ENCODE results near the gene KIAA1191. TPM values are rescaled to one million over a fixed set of nuclear protein-coding genes. Genes with fewer than 3 reads are reported as not detected.
A peak's percentile ranks its signal among the peaks of the same experiment; 100 is the strongest.

The KIAA1191 gene, protein sequence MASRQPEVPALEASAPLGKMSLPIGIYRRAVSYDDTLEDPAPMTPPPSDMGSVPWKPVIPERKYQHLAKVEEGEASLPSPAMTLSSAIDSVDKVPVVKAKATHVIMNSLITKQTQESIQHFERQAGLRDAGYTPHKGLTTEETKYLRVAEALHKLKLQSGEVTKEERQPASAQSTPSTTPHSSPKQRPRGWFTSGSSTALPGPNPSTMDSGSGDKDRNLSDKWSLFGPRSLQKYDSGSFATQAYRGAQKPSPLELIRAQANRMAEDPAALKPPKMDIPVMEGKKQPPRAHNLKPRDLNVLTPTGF
- total RNA-seq, result 61.9 and 69.5 TPM in 2 replicates

DNA sequence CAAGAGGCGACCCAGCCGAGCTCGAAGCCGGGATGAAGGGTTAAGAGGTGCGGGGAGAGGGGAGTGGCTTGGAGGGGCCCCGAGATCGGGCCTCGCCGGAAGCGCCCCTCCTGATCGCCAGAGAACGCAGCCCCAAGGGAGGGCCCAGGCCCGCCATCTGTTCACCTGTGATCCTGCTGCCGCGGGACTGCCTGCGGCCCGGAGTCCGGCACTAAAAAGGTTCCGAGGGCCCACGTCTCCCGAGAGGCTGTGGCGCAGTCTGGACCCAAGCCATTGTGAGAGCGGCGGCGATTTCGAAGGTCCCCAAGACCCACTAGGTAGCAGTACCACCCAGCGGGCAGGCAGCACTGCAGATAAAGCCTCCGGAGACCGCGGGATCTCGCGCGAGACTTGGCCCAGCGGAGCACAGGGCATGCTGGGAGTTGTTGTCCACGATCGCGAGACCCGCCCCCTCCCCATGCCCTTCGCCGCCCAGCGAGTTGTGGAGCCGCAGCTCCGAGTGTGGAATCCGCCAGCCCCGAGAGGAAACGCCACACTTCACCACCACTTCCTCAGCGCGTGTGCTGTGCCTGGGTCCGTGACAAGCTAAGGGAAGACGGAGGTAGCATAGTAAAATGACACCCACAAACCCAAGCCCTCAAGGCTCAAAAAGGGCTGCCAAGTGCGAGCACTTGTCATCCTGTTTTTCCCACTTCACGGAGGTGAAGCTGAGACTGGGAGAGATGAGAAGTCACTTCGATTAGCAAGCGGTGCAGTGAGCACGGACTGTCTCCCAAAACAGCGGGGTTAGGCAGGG lies at the start of gene KIAA1191:
KIAA1191 (minus strand) TSS at position 328 of the 796 bp plus-strand sequence. CDS start 2,256 bp downstream, outside the sequence.
- Histone ChIP-seq H4K20me1 (ENCODE audit: insufficient read depth, low read length) (peaks cover 14% of the 10 kb centered on the region), H3K4me1 (ENCODE audit: insufficient read depth, low read length) (peaks cover 15% of the 10 kb centered on the region), H2AFZ (ENCODE audit: low read length) (peak within 1 kb of the TSS; percentile 99), H3K4me2 (ENCODE audit: insufficient read depth, low read length) (peak within 1 kb of the TSS; percentile 93), H3K79me2 (ENCODE audit: insufficient read depth, low read length) (peaks cover 46% of the 10 kb centered on the region), H3K4me3 (ENCODE audit: insufficient read depth, low read length) (peak within 1 kb of the TSS; percentile 99), H3K36me3 (ENCODE audit: insufficient read depth, low read length) (peaks cover 12% of the 10 kb centered on the region), H3K27ac (ENCODE audit: low read depth, low read length) (peak within 1 kb of the TSS; percentile 77), H3K27me3 (ENCODE audit: insufficient read depth, low read length) (no peaks in the 10 kb centered on the region), H3K9me3 (ENCODE audit: low read depth, low read length) (no peaks in the 10 kb centered on the region)
- TF ChIP-seq, protein P1, sequence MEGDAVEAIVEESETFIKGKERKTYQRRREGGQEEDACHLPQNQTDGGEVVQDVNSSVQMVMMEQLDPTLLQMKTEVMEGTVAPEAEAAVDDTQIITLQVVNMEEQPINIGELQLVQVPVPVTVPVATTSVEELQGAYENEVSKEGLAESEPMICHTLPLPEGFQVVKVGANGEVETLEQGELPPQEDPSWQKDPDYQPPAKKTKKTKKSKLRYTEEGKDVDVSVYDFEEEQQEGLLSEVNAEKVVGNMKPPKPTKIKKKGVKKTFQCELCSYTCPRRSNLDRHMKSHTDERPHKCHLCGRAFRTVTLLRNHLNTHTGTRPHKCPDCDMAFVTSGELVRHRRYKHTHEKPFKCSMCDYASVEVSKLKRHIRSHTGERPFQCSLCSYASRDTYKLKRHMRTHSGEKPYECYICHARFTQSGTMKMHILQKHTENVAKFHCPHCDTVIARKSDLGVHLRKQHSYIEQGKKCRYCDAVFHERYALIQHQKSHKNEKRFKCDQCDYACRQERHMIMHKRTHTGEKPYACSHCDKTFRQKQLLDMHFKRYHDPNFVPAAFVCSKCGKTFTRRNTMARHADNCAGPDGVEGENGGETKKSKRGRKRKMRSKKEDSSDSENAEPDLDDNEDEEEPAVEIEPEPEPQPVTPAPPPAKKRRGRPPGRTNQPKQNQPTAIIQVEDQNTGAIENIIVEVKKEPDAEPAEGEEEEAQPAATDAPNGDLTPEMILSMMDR (IDR thresholded peaks at IDR 0.05; ENCODE audit: extremely low read depth, low read depth, low read length), result no peak
- DNase-seq (ENCODE audit: insufficient read length, low spot score, missing footprints), result peak; percentile 99

DNA sequence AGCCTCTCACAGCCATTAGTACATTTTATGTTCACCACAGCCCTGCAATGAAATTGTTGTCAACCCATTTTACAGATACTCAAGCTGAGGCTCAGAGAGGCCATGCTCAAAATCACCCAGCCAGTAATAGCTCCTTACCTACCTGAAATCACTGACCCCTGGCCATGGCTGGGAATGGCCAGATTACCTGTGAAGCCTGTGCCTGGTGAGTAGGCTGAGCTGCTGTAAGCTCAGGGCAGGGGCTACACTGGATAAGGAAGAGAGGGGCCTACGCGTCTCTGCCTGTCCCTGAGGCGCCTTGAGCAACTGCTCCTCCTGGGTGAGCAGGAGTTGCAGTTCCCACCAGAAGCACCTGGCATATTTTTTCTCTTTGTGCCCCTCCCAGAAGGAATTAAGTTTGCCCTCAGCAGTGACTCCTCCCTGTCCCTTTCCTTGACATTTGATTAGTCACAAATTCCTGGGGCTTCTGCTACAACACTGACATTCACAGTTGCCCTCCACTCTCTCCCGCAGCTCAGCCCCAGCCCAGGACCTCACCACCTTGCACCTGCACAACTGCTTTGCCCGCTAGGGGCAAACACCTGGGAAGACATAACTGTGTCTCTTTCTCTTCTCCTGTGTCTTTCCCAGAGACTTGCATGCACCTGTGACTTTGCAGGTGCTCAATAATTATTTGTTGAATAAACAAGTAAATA lies 49.1 kb upstream of the KIAA1191 start:
- DNase-seq (ENCODE audit: insufficient read length, low spot score, missing footprints), result peak; percentile 57
- Histone ChIP-seq H3K4me3 (ENCODE audit: insufficient read depth, low read length) (no peak overlapping the region), H2AFZ (ENCODE audit: low read length) (no peak overlapping the region), H3K4me1 (ENCODE audit: insufficient read depth, low read length) (peaks cover 12% of the 10 kb centered on the region), H3K27ac (ENCODE audit: low read depth, low read length) (no peak overlapping the region), H4K20me1 (ENCODE audit: insufficient read depth, low read length) (peaks cover 45% of the 10 kb centered on the region), H3K79me2 (ENCODE audit: insufficient read depth, low read length) (peaks cover 49% of the 10 kb centered on the region), H3K36me3 (ENCODE audit: insufficient read depth, low read length) (peaks cover 16% of the 10 kb centered on the region), H3K27me3 (ENCODE audit: insufficient read depth, low read length) (no peaks in the 10 kb centered on the region), H3K9me3 (ENCODE audit: low read depth, low read length) (no peaks in the 10 kb centered on the region), H3K4me2 (ENCODE audit: insufficient read depth, low read length) (no peak overlapping the region)
- TF ChIP-seq, protein P1 (IDR thresholded peaks at IDR 0.05; ENCODE audit: extremely low read depth, low read depth, low read length), result no peak

DNA sequence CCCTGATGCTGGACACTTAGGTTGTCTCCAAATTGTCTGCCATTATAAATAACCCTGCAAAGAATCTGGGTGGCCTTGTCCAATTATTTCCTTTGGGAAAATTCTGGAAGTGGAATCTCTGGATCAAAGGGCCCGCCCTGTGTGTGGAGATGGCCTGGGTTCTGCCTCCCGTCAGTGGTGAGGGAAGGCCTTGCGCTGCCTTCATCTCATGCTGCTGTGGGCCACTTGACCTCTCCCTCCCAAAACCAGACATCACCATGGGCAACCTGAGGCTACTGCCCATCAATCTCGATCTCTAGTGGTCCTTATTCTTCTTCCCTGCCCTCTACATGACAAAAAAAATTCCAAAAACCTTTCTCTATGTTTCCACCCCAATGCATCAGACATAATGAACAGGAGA lies 48.2 kb upstream of the KIAA1191 start:
- H2AFZ ChIP-seq (ENCODE audit: low read length), result no peak overlapping the region
- no peaks in the 10 kb centered on the region for H3K9me3 ChIP-seq (ENCODE audit: low read depth, low read length)
- peaks cover 40% of the 10 kb centered on the region for H3K79me2 ChIP-seq (ENCODE audit: insufficient read depth, low read length)

More for the DNA sequence above, 48.2 kb upstream of the KIAA1191 start:
- H3K27ac ChIP-seq (ENCODE audit: low read depth, low read length), result no peak overlapping the region
- TF ChIP-seq, protein P1 (IDR thresholded peaks at IDR 0.05; ENCODE audit: extremely low read depth, low read depth, low read length), result no peak
- H3K4me1 ChIP-seq (ENCODE audit: insufficient read depth, low read length), result peaks cover 5% of the 10 kb centered on the region
- H3K4me2 ChIP-seq (ENCODE audit: insufficient read depth, low read length), result no peak overlapping the region
- H3K27me3 ChIP-seq (ENCODE audit: insufficient read depth, low read length), result no peaks in the 10 kb centered on the region
- H3K36me3 ChIP-seq (ENCODE audit: insufficient read depth, low read length), result peaks cover 16% of the 10 kb centered on the region
- peaks cover 39% of the 10 kb centered on the region for H4K20me1 ChIP-seq (ENCODE audit: insufficient read depth, low read length)
- peak; percentile 53 for DNase-seq (ENCODE audit: insufficient read length, low spot score, missing footprints)
- H3K4me3 ChIP-seq (ENCODE audit: insufficient read depth, low read length), result no peak overlapping the region
